B cell (primary cell): ENCODE data around the gene ARHGAP18. TPM values are rescaled to one million over a fixed set of nuclear protein-coding genes. Genes with fewer than 3 reads are reported as not detected.

Experiments
- ATAC-seq: fragments of 200-7000 bp; cut with Tn5 transposase; one replicate; pipeline ENCODE4 v1.10.0; 2021; ENCODE audit warnings: low read depth, mild to moderate bottlenecking, moderate number of reproducible peaks, moderate library complexity
- CTCF ChIA-PET: fragments of 350-600 bp; sonication (Branson Sonifier 250); formaldehyde crosslinking; loops from one replicate; lab custom pipeline; 2021; ENCODE audit warnings: antibody characterized with exemption, inconsistent platforms; lab: Charles Lee
- POLR2A ChIA-PET: fragments of 350-600 bp; sonication (Branson Sonifier 250); formaldehyde crosslinking; loops from one replicate; lab custom pipeline; 2021; ENCODE audit warnings: antibody characterized with exemption; lab: Charles Lee
- DNase-seq: peaks from one replicate; pipeline ENCODE4 v3.0.0; 2013
- H2AFZ ChIP-seq: 2 replicates; pipeline ENCODE4 v1.6.1; 2012; ENCODE audit warnings: mild to moderate bottlenecking, low read depth, low read length; ENCODE audit not compliant: insufficient read depth, poor library complexity, severe bottlenecking
- H3K27ac ChIP-seq, 2 donors: 1 replicate in 1 of 2; 2 replicates in 1 of 2; pipeline ENCODE4 v1.5.1; 2012 to 2013; ENCODE audit warnings: low read length in 2 of 2, mild to moderate bottlenecking in 2 of 2, moderate library complexity in 1 of 2
- H3K27me3 ChIP-seq, 4 experiments: fragments of 200-600 bp in 1 of 4; sonication (generic) in 1 of 4; replicated peaks in 1 of 4; 1 replicate in 2 of 4; 2 replicates in 2 of 4; pipeline versions ENCODE4 v1.6.1 to v1.7.0; 2013 to 2016; ENCODE audit warnings: low read length in 3 of 4, mild to moderate bottlenecking in 2 of 4, mixed read lengths in 1 of 4, moderate library complexity in 1 of 4; ENCODE audit not compliant: insufficient read depth in 4 of 4, control insufficient read depth in 3 of 4; ENCODE audit errors: control extremely low read depth in 1 of 4
- H3K36me3 ChIP-seq, 2 experiments: replicated peaks in 1 of 2; 1 replicate in 1 of 2; 2 replicates in 1 of 2; pipeline versions ENCODE4 v1.6.1 to v1.7.1; 2013; ENCODE audit warnings: low read length in 1 of 2; ENCODE audit not compliant: insufficient read depth in 2 of 2, control insufficient read depth in 1 of 2; ENCODE audit errors: control extremely low read depth in 1 of 2, extremely low read depth in 1 of 2
- H3K4me1 ChIP-seq, 2 donors: fragments of 200-600 bp in 1 of 2; sonication (generic) in 1 of 2; 1 replicate in 1 of 2; 2 replicates in 1 of 2; pipeline versions ENCODE4 v1.5.1 to v1.6.1; 2013 to 2017; ENCODE audit warnings: low read length in 2 of 2; ENCODE audit not compliant: control insufficient read depth in 2 of 2, insufficient read depth in 2 of 2
- H3K4me2 ChIP-seq: replicated peaks from 2 replicates; pipeline ENCODE3; 2012; ENCODE audit warnings: mild to moderate bottlenecking, low read depth, low read length; ENCODE audit not compliant: poor library complexity, severe bottlenecking
- H3K4me3 ChIP-seq, 5 experiments: fragments of 200-600 bp in 1 of 5; sonication (generic) in 1 of 5; 1 replicate in 3 of 5; 2 replicates in 2 of 5; pipeline versions ENCODE4 v1.5.1 to v1.7.0; 2011 to 2016; ENCODE audit warnings: low read length in 4 of 5, mild to moderate bottlenecking in 4 of 5, low read depth in 2 of 5, control low read depth in 1 of 5, moderate library complexity in 1 of 5; ENCODE audit not compliant: insufficient read depth in 1 of 5; ENCODE audit errors: control extremely low read depth in 1 of 5, extremely low read depth in 1 of 5
- H3K79me2 ChIP-seq: fragments of 200-600 bp; sonication (generic); one replicate; pipeline ENCODE4 v1.6.0; 2016; ENCODE audit warnings: low read length; ENCODE audit not compliant: control insufficient read depth, insufficient read depth
- H3K9ac ChIP-seq: fragments of 200-600 bp; sonication (generic); 2 replicates; pipeline ENCODE4 v1.6.1; 2017; ENCODE audit warnings: mild to moderate bottlenecking, low read length, moderate library complexity
- H3K9me3 ChIP-seq, 3 donors: one replicate each; pipeline versions ENCODE4 v1.6.1 to v1.7.1; 2013; ENCODE audit warnings: low read length in 2 of 3; ENCODE audit not compliant: control insufficient read depth in 2 of 3, insufficient read depth in 1 of 3; ENCODE audit errors: control extremely low read depth in 1 of 3
- H4K20me1 ChIP-seq: 2 replicates; pipeline ENCODE4 v1.6.0; 2012; ENCODE audit warnings: mild to moderate bottlenecking, low read length; ENCODE audit not compliant: insufficient read depth, control insufficient read depth, poor library complexity, severe bottlenecking
- H3K27ac Mint-ChIP-seq: one replicate; pipeline ENCODE4 v1.8.0; 2021; ENCODE audit warnings: mixed read lengths
- H3K27me3 Mint-ChIP-seq: one replicate; pipeline ENCODE4 v1.8.0; 2021; ENCODE audit warnings: mixed read lengths
- H3K4me1 Mint-ChIP-seq: one replicate; pipeline ENCODE4 v1.8.0; 2021; ENCODE audit warnings: mixed read lengths
- H3K4me3 Mint-ChIP-seq: one replicate; pipeline ENCODE4 v1.8.0; 2021; ENCODE audit warnings: mixed read lengths
- H3K9me3 Mint-ChIP-seq: one replicate; pipeline ENCODE4 v1.8.0; 2022; ENCODE audit warnings: mixed read lengths; ENCODE audit not compliant: insufficient read depth
- EZH2 ChIP-seq: IDR thresholded peaks from 2 replicates; pipeline ENCODE4 v1.6.1; 2012; ENCODE audit warnings: borderline replicate concordance, low read depth, mild to moderate bottlenecking, moderate library complexity, low read length; ENCODE audit not compliant: insufficient read depth, poor library complexity, severe bottlenecking
- WGBS: methylation state at CpG from one replicate; pipeline ENCODE4 v1.1.5; 2013; ENCODE audit warnings: missing lambda C conversion rate; ENCODE audit not compliant: insufficient coverage; 5-methylcytosine and 5-hydroxymethylcytosine counted together
- intact Hi-C: fragments of 100-400 bp; cut with micrococcal nuclease; formaldehyde crosslinking; loops from one replicate; pipeline ENCODE4 v1.10.0; 2022
- polyA plus RNA-seq: library from polyadenylated mRNA; depleted of rRNA; stranded (reverse); fragments of >200 nt; gene quantifications from 2 replicates; pipeline ENCODE4 v1.2.3, GENCODE V29; 2012
- total RNA-seq, 2 donors: library from RNA; stranded (reverse); fragments of 120-200 nt in 1 of 2; gene quantifications; 1 replicate in 1 of 2; 2 replicates in 1 of 2; pipeline versions ENCODE4 v1.2.3 to v1.2.4, GENCODE V29; 2013 to 2022
- TF ChIP-seq, protein P1 (sequence below): fragments of 200-600 bp; IDR thresholded peaks from one replicate; pipeline ENCODE4 v1.8.0; 2022; ENCODE audit warnings: antibody characterized with exemption, mild to moderate bottlenecking

The ARHGAP18 gene
- total and polyA plus RNA-seq, 2 donors (not counting 1 experiment from before 2014, with no cell fraction given) = 0.95 to 3.9 TPM

- Histone ChIP-seq H3K4me1 (no peaks in the 10 kb centered on the region), H3K27ac (no peak overlapping the region), H3K27me3 (no peaks in the 10 kb centered on the region), H3K36me3 (no peaks in the 10 kb centered on the region), H3K9ac (no peak overlapping the region), H3K9me3 (no peaks in the 10 kb centered on the region), H3K79me2 (no peaks in the 10 kb centered on the region), H3K4me2 (no peak overlapping the region), H4K20me1 (no peaks in the 10 kb centered on the region), H2AFZ (no peak overlapping the region), H3K4me3 (no peak overlapping the region)
- ChIA-PET CTCF (no interaction called here), POLR2A (no interaction called here)
- Mint-ChIP-seq H3K27me3 (no peaks in the 10 kb centered on the region), H3K27ac (no peak overlapping the region), H3K4me1 (peaks cover 4% of the 10 kb centered on the region), H3K9me3 (no peaks in the 10 kb centered on the region), H3K4me3 (no peak overlapping the region)
- TF ChIP-seq, protein P1, sequence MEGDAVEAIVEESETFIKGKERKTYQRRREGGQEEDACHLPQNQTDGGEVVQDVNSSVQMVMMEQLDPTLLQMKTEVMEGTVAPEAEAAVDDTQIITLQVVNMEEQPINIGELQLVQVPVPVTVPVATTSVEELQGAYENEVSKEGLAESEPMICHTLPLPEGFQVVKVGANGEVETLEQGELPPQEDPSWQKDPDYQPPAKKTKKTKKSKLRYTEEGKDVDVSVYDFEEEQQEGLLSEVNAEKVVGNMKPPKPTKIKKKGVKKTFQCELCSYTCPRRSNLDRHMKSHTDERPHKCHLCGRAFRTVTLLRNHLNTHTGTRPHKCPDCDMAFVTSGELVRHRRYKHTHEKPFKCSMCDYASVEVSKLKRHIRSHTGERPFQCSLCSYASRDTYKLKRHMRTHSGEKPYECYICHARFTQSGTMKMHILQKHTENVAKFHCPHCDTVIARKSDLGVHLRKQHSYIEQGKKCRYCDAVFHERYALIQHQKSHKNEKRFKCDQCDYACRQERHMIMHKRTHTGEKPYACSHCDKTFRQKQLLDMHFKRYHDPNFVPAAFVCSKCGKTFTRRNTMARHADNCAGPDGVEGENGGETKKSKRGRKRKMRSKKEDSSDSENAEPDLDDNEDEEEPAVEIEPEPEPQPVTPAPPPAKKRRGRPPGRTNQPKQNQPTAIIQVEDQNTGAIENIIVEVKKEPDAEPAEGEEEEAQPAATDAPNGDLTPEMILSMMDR = no peak
- no peak for TF ChIP-seq EZH2
- intact Hi-C loops = no loop called here
- ATAC-seq = no peak
- no CpG with 5 or more reads among the region's 2 CpGs for WGBS
- DNase-seq = no peak
These were observed 166.0 kb downstream of the ARHGAP18 start for GRCh38 chr6:129543981-129544380.

DNA sequence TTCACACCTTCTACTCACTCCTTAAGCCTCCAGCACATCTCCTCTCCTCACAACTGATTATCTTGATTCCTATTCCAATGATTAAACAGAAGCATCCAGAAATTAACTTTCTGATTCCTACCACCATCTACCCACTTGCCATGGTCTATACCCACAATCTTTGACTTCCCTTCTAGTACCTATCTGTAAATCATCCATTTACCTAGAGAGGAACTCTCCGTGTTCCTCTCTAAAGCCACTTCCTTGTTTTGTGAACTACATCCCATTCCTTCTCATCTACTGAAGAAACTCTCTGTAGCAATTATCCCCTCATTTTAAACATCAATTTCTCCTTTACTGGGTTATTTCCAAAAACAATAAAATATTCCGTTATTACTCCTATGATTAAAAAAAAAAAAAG is 167.3 kb downstream of the ARHGAP18 start:
- 25% methylated on average over 2 of the region's 2 CpGs for WGBS

More for the DNA sequence above, 167.3 kb downstream of the ARHGAP18 start:
- no peak for ATAC-seq
- intact Hi-C loops = no loop called here
- Mint-ChIP-seq H3K4me1 (peaks cover 4% of the 10 kb centered on the region), H3K27ac (no peak overlapping the region), H3K4me3 (no peak overlapping the region), H3K27me3 (no peaks in the 10 kb centered on the region), H3K9me3 (no peaks in the 10 kb centered on the region)
- DNase-seq = no peak
- ChIA-PET POLR2A (no interaction called here), CTCF (no interaction called here)
- no peak overlapping the region for H3K9ac ChIP-seq
- no peak overlapping the region for H3K27ac ChIP-seq
- no peak overlapping the region for H3K4me3 ChIP-seq
- H3K36me3 ChIP-seq = no peaks in the 10 kb centered on the region
- no peak overlapping the region for H3K4me2 ChIP-seq
- TF ChIP-seq, protein P1 = no peak
- TF ChIP-seq EZH2 = no peak
- H3K4me1 ChIP-seq = no peaks in the 10 kb centered on the region
- H3K9me3 ChIP-seq = no peaks in the 10 kb centered on the region
- H2AFZ ChIP-seq = no peak overlapping the region
- no peaks in the 10 kb centered on the region for H3K79me2 ChIP-seq
- H4K20me1 ChIP-seq = no peaks in the 10 kb centered on the region
- H3K27me3 ChIP-seq = no peaks in the 10 kb centered on the region
